Activated CD8-positive, alpha-beta memory T cell treated with anti-CD3 and anti-CD28 coated beads for 24 hours (primary cell): ENCODE results near the gene OR2G2.

Source experiments
- DNase-seq: peaks from one replicate; pipeline ENCODE4 v3.0.0-alpha.2; 2020

Gene OR2G2

GRCh38 chr1:247588060-247588459, at the start of gene OR2G2:
Gene OR2G2 (plus strand): TSS chr1:247588360. CDS start chr1:247588360, 0 bp downstream.
- DNase-seq = no peak

- no peak for DNase-seq
Observed at GRCh38 chr1:247538561-247538960, 49.6 kb upstream of the OR2G2 start.

GRCh38 chr1:247539215-247539614, 48.9 kb upstream of the OR2G2 start:
- no peak for DNase-seq

GRCh38 chr1:247540581-247540980, 47.6 kb upstream of the OR2G2 start:
- no peak for DNase-seq

- DNase-seq = no peak
Observed at GRCh38 chr1:247542811-247543210, 45.3 kb upstream of the OR2G2 start.

GRCh38 chr1:247548092-247548491, 40.1 kb upstream of the OR2G2 start:
- no peak for DNase-seq

- no peak for DNase-seq
Observed at GRCh38 chr1:247548769-247549182, 39.4 kb upstream of the OR2G2 start, which contains the start of gene GCSAML. Gene GCSAML (plus strand): TSS chr1:247549134. CDS start chr1:247549192, 58 bp downstream.

- DNase-seq = no peak
Observed at GRCh38 chr1:247551721-247552120, 36.4 kb upstream of the OR2G2 start.

- DNase-seq = no peak
Observed at GRCh38 chr1:247552231-247552630, 35.9 kb upstream of the OR2G2 start.

- DNase-seq = no peak
Observed at GRCh38 chr1:247557926-247558674, 30.1 kb upstream of the OR2G2 start.

- no peak for DNase-seq
Observed at GRCh38 chr1:247561711-247562110, 26.4 kb upstream of the OR2G2 start.

GRCh38 chr1:247562198-247562597, 26.0 kb upstream of the OR2G2 start:
- DNase-seq = no peak

GRCh38 chr1:247574236-247574635, 13.9 kb upstream of the OR2G2 start:
- DNase-seq = no peak

- no peak for DNase-seq
Observed at GRCh38 chr1:247574664-247575063, 13.5 kb upstream of the OR2G2 start.

- no peak for DNase-seq
Observed at GRCh38 chr1:247576514-247576913, 11.6 kb upstream of the OR2G2 start.

- DNase-seq = no peak
Observed at GRCh38 chr1:247578946-247579460, 9.2 kb upstream of the OR2G2 start.

GRCh38 chr1:247605286-247605685, 17.1 kb downstream of the OR2G2 start, which contains the start of gene OR2G3:
Gene OR2G3 (plus strand): TSS chr1:247605586. CDS start chr1:247605586, 0 bp downstream.
- DNase-seq = no peak

- DNase-seq = no peak
Observed at GRCh38 chr1:247613405-247613804, 25.2 kb downstream of the OR2G2 start.

- DNase-seq = no peak
Observed at GRCh38 chr1:247614625-247615024, 26.5 kb downstream of the OR2G2 start.

GRCh38 chr1:247627951-247628350, 39.8 kb downstream of the OR2G2 start:
- no peak for DNase-seq

GRCh38 chr1:247638011-247638410, 49.9 kb downstream of the OR2G2 start:
- DNase-seq = no peak

GRCh38 chr1:247638781-247639180, 50.6 kb downstream of the OR2G2 start:
- DNase-seq = no peak
